Stimulated activated CD8-positive, alpha-beta memory T cell treated with anti-CD3 and anti-CD28 coated beads, Interleukin-15, amount 100 ng/mL, for 24 hours (primary cell): ENCODE results near the gene NSMF.

Source experiments
- DNase-seq: peaks from one replicate; pipeline ENCODE4 v3.0.0-alpha.2; 2020; ENCODE audit warnings: low read depth

NSMF gene

DNA sequence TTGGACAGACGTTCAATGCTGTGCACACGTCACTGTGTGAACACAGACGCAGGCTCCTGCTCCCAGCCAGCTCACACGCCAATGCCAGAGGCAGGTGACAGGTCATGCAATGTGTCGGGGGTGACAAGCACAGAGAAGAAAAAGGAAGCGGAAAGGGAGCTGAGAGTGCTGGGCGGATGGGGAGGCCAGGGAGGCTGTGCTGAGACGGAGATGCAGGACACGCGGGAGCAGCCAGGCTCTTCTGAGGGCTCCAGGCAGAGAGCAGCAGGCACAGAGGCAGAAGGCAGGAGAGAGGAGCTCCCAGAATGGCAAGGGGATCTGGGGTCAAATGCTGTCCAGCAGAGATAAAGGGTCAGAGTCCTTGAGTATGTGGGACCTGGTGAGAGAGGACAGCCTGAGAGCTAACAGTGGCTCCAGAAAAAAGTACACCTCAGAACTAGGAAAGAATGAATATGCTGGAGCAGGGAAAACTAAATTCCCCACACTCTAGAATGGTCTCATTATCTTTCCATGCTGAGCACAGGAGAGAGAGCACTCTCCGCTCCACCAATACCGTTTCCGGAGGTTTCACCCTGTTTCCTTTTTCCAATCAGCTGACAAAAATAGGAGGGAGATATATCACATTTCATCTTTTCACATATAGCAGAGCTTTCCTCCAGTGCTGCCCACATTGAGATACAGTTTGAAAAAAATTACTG, 32.8 kb upstream of the NSMF start:
- DNase-seq = no peak

DNA sequence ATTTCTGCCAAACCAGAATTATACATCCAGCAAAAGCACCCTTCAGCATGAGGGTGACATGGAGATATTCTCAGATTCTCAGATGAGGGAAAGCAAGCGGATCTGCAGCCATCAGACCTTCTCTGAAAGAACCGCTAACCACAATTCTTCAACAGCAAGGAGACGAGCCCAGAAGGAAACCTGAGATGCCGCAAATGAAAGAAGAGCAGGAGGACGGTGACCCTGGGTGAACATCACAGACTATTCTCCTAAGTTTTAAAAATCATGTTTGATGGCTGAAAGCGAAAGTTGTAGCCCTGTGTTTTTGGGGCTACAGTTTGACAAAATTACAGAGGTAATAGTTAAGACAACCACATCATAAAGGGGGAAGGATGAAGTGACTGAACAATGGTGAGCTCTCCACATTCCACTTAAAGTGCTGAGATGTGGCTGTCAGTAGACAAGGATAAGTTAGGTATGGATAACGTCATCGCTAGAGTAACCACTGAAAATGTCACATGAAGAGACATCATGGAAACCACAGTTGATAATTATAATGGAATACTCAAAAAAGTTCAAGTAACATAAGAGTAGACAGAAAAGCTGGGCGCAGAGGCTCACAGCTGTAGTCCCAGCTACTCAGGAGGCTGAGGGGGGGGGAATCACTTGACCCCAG, 31.5 kb upstream of the NSMF start:
- no peak for DNase-seq

DNA sequence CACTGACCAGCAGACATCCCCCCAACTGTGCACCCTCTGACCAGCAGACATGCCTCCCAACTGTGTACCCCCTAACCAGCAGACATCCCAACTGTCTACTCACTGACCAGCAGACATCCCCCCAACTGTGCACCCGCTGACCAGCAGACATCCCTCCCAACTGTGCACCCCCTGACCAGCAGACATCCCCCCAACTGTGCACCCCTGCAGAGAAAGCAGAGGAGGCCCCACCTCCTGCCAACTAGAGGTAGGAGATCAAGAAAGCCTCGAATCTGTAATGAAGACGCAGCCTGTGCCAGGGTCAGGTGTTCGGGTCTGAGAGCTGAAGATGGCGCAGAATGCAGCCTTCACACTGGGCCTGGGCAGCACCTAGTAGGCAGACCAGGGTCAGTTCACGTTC, 29.8 kb upstream of the NSMF start:
- no peak for DNase-seq

DNA sequence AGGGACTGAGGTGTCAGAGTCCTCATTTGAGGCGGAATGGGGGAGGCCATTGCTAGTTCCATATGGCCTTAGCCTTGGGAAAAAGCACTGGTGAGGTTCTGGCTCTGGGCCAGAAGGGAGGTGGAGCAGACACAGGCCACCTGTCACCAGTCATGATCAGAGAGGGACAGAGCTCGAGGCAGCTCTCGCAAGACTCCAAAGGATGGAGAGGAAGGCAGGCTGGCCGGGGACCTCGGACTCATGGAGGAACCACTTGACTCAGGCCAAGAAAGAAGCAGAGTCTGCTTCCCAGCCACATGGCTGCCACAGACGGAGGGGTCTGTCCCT, 29.2 kb upstream of the NSMF start:
- no peak for DNase-seq

DNA sequence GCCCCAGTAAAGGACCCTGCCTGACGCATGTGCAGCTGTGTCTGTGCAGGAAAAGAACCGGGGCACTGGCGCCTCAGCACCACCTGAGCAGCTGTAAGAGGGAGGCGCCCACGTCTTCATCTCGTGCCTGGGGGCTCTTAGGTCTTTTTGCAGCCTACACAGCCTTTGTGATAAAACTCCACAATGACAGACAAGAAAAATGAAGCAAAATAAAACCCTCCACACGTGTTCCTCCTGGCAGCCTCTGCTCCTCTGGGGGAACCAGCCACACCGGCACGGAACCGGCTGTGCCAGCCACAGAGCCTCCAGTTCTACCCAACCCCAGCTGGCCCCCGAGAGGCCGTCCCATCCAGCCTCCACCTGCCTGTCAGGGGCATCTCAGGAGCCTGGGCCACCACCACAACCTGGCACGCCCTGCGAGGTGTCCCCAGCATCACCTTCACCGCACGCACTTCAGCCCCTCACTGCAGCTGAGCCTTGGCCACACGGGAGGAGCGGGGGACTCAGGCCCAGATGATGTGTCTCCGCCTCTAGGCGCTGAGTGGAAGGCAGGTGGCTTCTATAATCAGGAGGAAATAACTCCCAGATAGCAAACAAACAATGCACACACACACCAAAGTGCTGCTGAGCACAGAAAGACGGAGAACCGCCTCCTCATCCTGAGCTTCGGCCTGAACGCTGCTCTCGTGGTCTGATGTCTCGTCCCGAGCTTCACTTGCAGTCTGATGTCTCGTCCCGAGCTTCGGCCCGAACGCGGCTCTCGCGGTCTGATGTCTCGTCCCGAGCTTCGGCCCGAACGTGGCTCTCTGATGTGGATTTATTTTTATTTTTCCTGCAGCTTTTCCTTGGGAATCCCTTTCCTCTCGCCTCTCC, 28.6 kb upstream of the NSMF start:
- DNase-seq = no peak

DNA sequence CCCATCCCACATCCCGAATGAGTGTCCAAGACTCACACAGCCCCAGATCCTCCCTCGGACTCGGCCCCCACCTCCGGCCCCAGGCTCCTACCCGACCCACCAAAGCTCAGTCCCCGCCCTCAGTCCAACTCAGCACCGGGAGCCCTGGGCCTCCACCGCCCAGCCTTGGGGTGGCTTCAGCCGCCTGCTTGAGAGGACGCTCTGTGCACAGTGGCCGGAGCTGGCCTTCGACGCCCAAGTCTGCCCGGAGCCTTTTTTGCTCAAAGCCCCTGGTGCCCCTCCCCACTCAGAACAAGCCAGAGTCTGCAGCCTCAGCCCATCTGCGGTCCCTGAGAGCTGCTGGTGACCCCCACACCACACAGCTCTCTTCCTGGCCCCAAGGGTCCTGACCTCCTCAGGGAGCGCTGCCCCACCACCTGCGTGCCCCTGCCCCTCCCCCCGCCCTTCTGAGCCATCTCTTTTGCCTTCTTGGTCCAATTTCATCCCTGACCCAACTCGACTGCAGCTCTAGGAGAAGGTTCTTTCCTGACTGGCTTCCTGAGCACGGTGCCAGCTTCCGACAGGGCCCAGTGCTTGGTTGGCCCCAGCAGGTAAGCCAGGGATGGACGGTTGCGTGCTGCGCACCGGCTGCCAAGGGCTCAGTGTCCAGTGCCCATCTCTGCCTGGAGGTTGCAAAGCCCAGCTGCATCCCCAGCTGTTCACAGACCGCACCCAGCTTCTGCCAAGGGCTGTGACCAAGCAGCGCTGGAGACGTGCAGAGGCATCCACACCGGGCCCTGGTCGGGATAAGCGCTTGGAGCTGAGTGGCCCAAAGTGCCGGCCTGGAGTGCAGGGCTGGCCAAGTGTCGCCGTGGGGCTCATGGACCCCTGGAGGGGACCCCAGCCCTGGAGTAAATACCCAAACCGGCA, 27.7 kb upstream of the NSMF start:
- DNase-seq = no peak

DNA sequence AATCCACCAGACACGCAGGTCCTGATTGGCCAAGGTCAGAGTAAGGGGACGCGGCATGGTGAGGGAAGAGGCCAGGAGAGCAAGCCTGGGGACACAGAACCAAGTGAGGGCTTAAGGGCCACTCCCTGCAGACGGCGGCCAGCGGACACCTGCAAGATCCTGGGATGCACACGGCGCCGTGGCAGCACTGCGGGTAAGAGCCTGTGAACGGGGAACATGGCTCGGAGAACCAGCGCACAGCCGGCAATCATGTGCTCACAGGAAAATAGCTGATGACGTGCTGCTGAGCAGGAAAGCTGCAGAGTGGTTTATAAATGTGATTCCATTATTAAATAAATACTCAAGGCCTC, 27.0 kb upstream of the NSMF start:
- no peak for DNase-seq

DNA sequence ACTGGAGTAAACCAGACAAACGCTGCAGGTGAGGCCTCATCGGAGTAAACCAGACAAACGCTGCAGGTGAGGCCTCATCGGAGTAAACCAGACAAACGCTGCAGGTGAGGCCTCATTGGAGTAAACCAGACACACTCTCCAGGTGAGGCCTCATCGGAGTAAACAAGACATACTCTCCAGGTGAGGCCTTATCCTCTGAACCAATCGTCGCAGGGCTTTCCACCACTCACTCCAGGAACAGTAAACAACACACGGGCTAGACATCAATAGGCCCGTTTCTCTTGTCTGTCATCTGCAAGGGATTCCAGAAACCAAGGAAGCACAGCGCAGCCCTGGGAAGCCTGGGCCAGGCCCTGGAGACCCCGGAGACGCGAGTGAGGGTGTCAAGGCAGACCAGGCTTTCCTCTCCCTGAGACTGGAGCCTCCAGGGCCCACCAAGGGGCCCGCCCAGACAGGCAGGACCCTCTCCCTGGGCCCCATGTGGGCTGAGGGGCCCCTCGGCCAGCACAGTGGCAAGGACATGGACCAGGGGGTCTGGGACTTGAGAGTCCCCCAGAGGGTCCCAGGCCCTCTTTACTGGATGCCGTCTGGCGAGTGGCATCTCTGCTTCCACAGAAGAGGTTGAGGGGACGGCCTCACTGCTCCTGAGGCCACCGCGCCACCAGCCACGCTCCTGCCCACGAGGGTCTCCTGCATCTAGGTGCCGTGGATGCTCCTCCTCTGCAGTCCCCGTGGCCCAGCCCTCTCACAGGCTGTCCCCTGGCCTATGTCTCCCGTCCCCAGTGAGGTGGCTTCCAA, 26.4 kb upstream of the NSMF start:
- no peak for DNase-seq

DNA sequence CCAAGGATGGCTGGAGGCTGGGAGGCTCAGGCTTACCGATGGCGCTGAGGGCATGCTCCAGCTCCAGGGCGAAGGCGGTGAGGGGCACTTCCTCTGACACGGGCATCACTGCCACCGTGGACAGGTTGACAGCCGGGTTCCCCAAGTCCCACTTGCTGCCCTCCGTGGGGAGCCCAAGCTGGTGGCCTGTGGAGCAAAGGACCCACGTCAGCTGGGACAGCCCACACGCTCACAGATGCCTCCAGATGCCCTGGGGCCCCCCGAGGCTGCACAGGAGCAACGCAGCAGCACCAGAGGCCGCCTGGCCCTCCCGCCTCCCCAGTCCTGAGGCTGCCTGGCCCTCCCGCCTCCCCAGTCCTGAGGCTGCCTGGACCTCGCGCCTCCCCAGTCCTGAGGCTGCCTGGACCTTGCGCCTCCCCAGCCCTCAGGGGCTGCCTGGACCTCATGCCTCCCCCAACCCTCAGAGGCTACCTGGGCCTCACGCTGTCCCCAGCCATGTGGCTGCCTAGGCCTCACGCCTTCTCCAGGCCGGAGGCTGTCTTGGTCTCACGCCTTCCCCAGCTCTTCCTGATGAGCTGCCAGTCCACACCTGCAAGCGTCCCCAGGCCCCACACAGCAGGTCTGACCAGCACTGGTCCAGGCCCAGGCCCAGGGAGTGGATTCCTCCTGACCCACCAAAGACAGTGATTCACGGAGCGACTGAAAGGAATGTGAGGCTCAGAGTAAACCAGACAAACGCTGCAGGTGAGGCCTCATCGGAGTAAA, 25.6 kb upstream of the NSMF start:
- DNase-seq = no peak

DNA sequence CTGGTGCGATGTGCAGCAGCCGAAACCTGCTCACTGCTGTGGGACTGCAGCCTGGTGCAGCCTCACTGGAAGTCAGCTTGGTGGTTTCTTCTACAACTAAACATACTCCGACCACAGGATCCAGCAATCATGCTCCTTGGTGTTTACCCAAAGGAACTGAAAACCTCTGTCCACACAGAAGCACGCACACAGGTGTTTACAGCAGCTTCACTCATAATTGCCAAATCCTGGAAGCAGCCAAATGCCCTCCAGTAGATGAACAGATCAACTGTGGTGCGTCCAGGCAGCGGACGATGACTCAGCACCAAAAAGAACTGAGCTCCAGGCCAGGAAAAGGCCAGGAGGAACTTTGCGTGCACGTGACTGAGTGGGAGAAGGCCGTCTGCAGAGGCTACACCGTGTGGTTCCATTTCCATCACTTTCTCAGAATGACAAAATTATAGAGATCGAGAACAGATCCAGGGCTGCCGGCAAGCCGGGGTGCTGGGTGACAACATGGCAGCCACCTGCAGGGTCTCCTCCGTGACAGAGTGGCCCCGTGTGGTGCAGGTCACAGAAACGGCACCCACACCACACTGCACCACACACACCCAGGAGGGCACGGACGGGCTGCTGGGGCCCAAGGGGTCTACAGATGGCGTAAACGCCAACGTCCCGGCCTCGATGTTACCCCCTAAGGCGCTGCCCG, 23.1 kb upstream of the NSMF start:
- DNase-seq = no peak

DNA sequence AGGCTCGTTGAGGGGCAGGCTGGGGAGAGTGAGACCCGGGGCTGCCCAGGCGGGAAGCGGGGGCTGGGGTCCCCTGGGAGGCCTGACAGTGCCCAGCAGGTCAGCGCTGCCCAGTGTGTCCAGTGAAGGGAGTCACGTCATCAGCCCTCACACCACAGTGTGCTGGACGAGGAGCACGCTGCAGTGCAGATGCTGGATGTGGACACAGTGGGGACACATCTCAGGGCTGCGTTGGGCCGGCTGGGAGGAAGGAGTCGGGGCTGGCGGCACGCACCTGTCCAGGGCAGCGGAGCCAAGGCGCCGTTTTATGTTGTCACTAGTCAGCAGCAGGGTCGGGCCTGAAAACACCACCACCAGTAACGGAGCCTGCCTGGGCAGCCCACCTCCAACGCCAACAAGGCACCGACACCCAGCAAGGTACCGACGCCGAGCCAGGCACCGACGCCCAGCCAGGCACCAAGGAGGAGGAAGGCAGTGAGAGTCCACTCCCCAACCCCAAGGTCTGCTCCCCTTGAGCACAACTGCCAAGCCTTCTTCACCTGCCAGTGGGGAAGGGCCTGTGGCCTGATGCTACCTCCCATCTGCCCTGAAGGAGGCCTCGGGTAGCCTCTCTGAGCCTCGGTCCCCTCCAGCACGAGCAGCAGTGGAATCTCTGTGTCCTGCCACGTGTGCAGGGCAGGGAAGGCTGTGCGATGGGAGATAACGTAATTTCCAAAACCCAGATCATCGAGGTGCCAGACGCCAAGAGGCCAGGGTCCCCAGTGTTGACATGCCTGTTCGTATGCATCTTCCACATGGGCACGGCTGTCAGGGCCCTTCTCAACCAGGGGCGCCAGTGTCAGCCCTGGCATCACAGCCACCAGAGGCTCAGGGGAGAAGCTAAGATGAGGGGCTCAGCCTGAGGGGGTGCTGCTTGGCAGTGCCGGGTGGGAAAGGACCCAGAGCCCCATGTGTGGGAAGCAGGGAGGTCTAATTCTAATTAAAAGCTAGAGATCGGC, 21.9 kb upstream of the NSMF start:
- DNase-seq = no peak

DNA sequence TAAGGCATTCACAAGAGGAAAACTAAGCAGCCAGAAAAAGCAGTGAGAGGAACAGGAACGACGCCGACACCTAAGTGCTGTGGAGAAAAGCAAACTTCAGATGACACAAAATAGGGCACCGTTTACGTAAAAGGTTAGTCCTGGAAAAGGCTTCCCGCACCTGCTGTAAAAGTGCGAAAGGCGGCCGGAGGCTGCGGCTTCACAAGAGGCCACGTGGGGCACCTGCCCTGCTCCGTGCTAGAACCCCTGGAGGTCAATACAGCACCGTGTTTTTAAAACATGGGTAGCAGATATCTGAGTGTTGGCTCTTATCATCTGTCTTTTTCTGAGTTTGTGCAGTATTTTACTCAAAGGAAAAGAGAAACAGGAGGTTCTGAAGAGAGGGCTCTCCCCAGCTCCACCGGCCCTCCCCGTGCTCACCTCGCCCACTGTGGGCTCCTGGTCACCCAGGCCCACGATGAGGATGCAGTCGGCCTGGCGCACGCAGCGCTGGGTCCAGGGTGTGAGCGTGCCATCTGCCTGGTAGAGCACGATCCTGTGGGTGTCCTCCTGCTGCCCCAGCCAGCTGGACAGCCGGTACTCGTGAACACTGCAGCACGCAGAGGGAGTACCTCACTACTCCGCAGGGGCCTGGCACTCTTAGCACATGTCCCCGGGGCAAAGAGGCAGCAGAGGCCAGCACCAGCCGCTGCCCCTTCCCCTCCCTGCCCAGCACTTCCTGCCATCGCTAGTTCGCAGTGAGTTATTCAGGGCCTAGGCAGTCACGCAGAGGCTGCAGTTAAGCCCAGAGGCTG, 21.0 kb upstream of the NSMF start:
- no peak for DNase-seq

DNA sequence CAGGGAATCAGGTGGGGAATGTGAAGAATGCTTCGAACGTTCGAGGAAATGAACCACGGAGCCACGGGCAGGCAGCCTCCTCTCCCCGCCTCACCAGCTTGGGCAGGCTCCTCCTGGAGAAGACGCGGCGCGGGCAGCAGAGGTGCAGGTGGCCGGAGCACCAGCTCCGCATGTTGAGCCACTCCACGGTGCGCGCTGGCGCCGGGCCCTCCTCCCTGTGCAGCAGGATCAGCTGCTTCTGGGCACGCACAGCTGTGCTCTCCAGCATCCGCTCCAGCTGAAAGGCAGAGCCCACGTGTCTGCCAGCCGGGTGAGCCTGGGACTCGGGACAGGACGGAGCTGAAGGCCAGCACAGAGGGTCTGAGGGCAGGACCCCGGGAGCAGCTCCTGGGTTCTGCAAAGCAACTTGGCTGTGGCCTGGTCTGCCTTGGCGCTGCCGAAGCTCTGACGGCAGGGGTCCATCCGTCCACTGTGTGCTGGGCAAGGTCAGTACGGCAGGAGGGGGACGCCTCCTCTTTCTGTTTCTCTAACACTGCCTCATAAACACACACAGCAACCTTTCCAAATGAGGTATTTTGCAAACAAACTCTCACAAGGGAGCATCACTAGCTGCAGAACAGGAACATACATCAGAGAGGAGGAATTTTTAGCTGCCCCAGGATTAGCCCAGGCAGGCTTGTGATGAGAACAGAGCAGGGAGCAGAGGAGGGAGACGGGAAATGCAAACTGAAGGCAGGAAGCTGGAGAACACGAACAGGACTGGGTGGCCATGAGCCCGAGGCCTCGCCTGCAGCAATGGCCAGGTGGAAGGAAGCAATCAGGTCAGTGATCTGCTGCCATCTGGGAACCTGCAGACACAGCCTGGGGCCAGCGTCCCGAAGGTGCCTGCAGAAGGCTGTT, 20.1 kb upstream of the NSMF start:
- no peak for DNase-seq

DNA sequence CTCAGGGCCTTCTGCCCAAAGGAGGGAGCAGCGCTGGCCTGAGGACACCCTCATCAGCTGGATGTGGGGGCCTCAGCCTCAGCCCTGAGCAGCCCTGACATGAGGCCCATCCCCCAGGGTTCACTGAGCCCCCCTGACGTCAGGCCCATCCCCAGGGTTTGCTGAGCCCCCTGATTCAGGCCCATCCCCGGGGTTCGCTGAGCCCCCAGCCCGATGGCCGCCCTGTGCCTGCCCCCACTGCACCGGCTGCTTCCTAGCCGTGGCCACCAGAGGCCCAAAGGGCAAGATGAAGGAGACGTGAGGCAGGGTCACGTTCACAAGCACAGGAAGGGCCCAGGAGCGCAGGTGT, 19.5 kb upstream of the NSMF start:
- no peak for DNase-seq

DNA sequence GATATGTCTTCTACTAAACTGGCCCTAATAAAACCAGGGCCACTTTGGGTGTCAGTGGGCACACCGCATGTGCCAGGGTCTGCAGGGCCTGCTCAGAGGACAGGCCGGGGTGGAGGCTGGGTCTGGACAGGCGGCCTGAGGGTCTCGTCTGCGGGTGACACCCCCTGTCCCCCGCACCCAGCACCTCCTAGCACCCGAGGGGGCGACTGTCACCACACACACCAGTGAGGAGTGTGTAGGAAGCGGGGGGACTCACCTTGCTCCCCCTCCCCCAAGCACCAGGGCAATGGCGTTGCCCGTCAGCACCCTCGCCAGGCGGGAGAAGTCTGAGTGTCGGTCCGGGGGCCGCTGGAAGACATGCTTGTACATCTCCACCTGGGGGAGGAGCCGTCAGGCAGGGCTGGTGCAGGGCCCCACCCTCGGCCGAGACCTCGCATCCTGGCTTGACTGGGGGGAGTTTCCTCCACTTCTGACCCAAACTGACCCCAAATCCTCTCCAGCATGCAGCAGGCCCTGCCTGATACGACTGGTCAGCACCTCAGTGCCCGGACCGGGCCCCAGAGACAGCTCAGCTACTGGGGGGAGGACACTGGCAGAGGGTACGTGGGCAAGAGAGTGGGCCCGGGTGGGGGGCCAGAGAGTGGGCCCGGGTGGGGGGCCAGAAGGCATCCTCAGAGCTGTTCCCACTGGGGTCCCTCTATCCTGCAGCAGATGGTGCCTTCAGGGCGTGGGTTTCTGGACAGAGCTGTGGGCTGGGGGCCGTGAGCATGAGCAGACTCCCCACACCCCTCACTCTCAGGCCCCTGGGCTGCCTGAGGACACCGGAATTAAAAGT, 18.9 kb upstream of the NSMF start:
- no peak for DNase-seq

DNA sequence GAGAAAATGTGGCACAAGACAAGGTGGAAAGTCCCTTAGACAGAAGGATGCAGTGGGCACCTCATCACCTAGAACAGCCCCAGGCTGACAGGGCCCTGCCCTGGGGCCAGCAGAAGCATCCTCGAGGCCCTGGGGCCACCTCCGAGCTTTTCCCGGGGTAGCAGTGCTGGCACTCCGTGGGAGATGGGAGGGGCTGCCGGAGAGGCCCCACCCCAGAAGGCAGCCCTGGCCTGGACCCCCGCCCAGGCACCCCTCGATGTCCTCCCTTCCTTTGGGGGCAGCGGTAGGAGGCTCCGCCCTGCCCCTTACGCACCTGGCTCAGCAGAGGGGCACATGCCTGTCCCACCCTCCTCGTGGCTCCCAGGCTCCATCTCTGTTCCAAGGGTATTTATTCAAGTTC, 17.7 kb upstream of the NSMF start:
- DNase-seq = no peak
